Adipose tissue (tissue), 3 donors: ENCODE data around the gene TRMT2B. TPM values are rescaled to one million over a fixed set of nuclear protein-coding genes. Genes with fewer than 3 reads are reported as not detected.

ENCODE experiments used
- polyA plus RNA-seq, 3 donors: library from polyadenylated mRNA; stranded (reverse); fragments of 200-250 nt; gene quantifications; one replicate each; pipeline ENCODE4 v1.2.3, GENCODE V29; 2013
- donor health status: healthy with polysubstance abuse.
- donor health status: Bipolar disorder and iron deficiency.
- donor health status: healthy.

The TRMT2B gene
- polyA plus RNA-seq, 3 donors: 3.9 to 8.5 (median 7.8) TPM

Other genes with a start within 250 kb of the TRMT2B start
- 1 to 10 TPM; 3.1 to 6.7 (median 6.1) TPM for gene CSTF2, start 231.7 kb downstream of the TRMT2B start, polyA plus RNA-seq
- gene NOX1, start 177.8 kb downstream of the TRMT2B start, polyA plus RNA-seq: under 1 TPM in 1 of 3 donors, not detected in 2; 0.02 TPM
- under 1 TPM in 2 of 3 donors, not detected in 1; 0.06 TPM for gene XKRX, start 123.2 kb downstream of the TRMT2B start, polyA plus RNA-seq
- not detected for gene ARL13A, start 82.4 kb downstream of the TRMT2B start, polyA plus RNA-seq
- gene TMEM35A, start 26.8 kb upstream of the TRMT2B start, polyA plus RNA-seq: 1 to 10 TPM in 1 of 3 donors, under 1 TPM in 2; 0.24 to 1.2 (median 0.28) TPM
- 1 to 10 TPM in 1 of 3 donors, under 1 TPM in 2; 0.16 to 2.1 (median 0.55) TPM for gene CENPI, start 46.1 kb upstream of the TRMT2B start, polyA plus RNA-seq
- gene DRP2, start 167.7 kb upstream of the TRMT2B start, polyA plus RNA-seq: under 1 TPM in 1 of 3 donors, not detected in 2; 0.01 TPM
- gene TAF7L, start 239.2 kb upstream of the TRMT2B start, polyA plus RNA-seq: under 1 TPM in 2 of 3 donors, not detected in 1; 0.02 to 0.06 TPM